Activated CD4-positive, alpha-beta memory T cell treated with anti-CD3 and anti-CD28 coated beads for 36 hours (primary cell): ENCODE data around the gene CYB5B. TPM values are rescaled to one million over a fixed set of nuclear protein-coding genes. Genes with fewer than 3 reads are reported as not detected.

Source experiments
- CTCF ChIA-PET: fragments of 350-600 bp; sonication (Branson Sonifier 250); formaldehyde crosslinking; loops from one replicate; lab custom pipeline; 2021; ENCODE audit warnings: antibody characterized with exemption, inconsistent platforms; lab: Charles Lee
- POLR2A ChIA-PET: fragments of 350-600 bp; sonication (Branson Sonifier 250); formaldehyde crosslinking; loops from one replicate; lab custom pipeline; 2021; ENCODE audit warnings: antibody characterized with exemption; lab: Charles Lee
- DNase-seq: peaks from one replicate; pipeline ENCODE4 v3.0.0-alpha.2; 2020
- H3K27ac Mint-ChIP-seq: one replicate; pipeline ENCODE4 v1.8.0; 2021; ENCODE audit warnings: mixed read lengths
- H3K27me3 Mint-ChIP-seq: one replicate; pipeline ENCODE4 v1.8.0; 2021; ENCODE audit warnings: mixed read lengths
- H3K36me3 Mint-ChIP-seq: one replicate; pipeline ENCODE4 v1.8.0; 2021; ENCODE audit warnings: mixed read lengths
- H3K4me1 Mint-ChIP-seq: one replicate; pipeline ENCODE4 v1.8.0; 2021; ENCODE audit warnings: low read depth, mixed read lengths
- H3K4me3 Mint-ChIP-seq: one replicate; pipeline ENCODE4 v1.8.0; 2021; ENCODE audit warnings: mild to moderate bottlenecking, mixed read lengths
- H3K9me3 Mint-ChIP-seq: one replicate; pipeline ENCODE4 v1.8.0; 2021; ENCODE audit warnings: mixed read lengths
- intact Hi-C: fragments of 100-400 bp; cut with micrococcal nuclease; formaldehyde crosslinking; loops from one replicate; pipeline ENCODE4 v1.15.1; 2023
- total RNA-seq, 2 experiments: library from RNA; stranded (reverse); gene quantifications; one replicate each; pipeline ENCODE4 v1.2.3, GENCODE V29; 2021

The CYB5B gene
- total RNA-seq, 2 experiments from 2014 or later = 147 to 152 TPM

- H3K36me3 Mint-ChIP-seq = no peaks in the 10 kb centered on the region
- ChIA-PET CTCF (interaction anchor here (0.7 to 3.4 kb wide), 62 partner anchors 8 to 360 kb away, joined by 3 to 29 read pairs (median 5); partner anchors contain the start of genes CYB5B, NFAT5, NIP7 and NOB1), POLR2A (interaction anchor here (0.7 to 1.2 kb wide), 3 partner anchors 10 to 357 kb away, joined by 3 to 6 read pairs (median 3); partner anchors contain the start of gene NQO1)
- intact Hi-C loops = loop anchor here (1.0 to 5.0 kb wide), 4 partner anchors 41 to 359 kb away; no protein-coding TSS in a partner anchor
- DNase-seq = peak; percentile 74
- no peaks in the 10 kb centered on the region for H3K9me3 Mint-ChIP-seq
- H3K27ac Mint-ChIP-seq = peak overlapping the region; percentile 58
- H3K4me3 Mint-ChIP-seq = no peak overlapping the region
- peaks cover 2% of the 10 kb centered on the region for H3K27me3 Mint-ChIP-seq
- H3K4me1 Mint-ChIP-seq = peaks cover 11% of the 10 kb centered on the region
Observed at GRCh38 chr16:69396187-69397061, 28.0 kb upstream of the CYB5B start.

GRCh38 chr16:69397821-69398521 lies 26.4 kb upstream of the CYB5B start:
- intact Hi-C loops = loop anchor here (5.0 kb wide), 2 partner anchors 39 to 69 kb away; no protein-coding TSS in a partner anchor
- Mint-ChIP-seq H3K4me1 (peaks cover 14% of the 10 kb centered on the region), H3K36me3 (no peaks in the 10 kb centered on the region), H3K27ac (no peak overlapping the region), H3K27me3 (peaks cover 2% of the 10 kb centered on the region), H3K9me3 (no peaks in the 10 kb centered on the region), H3K4me3 (no peak overlapping the region)
- CTCF ChIA-PET = interaction anchor here (0.8 to 2.4 kb wide), 5 partner anchors 11 to 356 kb away, joined by 3 to 16 read pairs (median 4); partner anchors contain the start of gene NOB1
- POLR2A ChIA-PET = no interaction called here
- no peak for DNase-seq

GRCh38 chr16:69399361-69399760 lies 25.1 kb upstream of the CYB5B start:
- H3K4me1 Mint-ChIP-seq = peaks cover 14% of the 10 kb centered on the region
- H3K4me3 Mint-ChIP-seq = no peak overlapping the region
- H3K9me3 Mint-ChIP-seq = no peaks in the 10 kb centered on the region
- peaks cover 2% of the 10 kb centered on the region for H3K27me3 Mint-ChIP-seq
- intact Hi-C loops = loop anchor here (5.0 kb wide), 2 partner anchors 38 to 68 kb away; no protein-coding TSS in a partner anchor
- no peak for DNase-seq
- H3K36me3 Mint-ChIP-seq = no peaks in the 10 kb centered on the region
- ChIA-PET POLR2A (interaction anchor here (1.6 kb wide), 1 partner anchor 13 kb away, joined by 3 read pairs; the partner anchor contains the start of gene TERF2), CTCF (interaction anchor here (2.2 kb wide), 1 partner anchor 355 kb away, joined by 6 read pairs; the partner anchor contains the start of gene NOB1)
- H3K27ac Mint-ChIP-seq = no peak overlapping the region

GRCh38 chr16:69402439-69402838 lies 22.0 kb upstream of the CYB5B start:
- no peaks in the 10 kb centered on the region for H3K9me3 Mint-ChIP-seq

GRCh38 chr16:69404275-69404805 lies 20.1 kb upstream of the CYB5B start:
- POLR2A ChIA-PET = interaction anchor here (0.6 kb wide), 1 partner anchor 282 kb away, joined by 3 read pairs; no protein-coding TSS in a partner anchor
- CTCF ChIA-PET = interaction anchor here (1.2 kb wide), 1 partner anchor 8 kb away, joined by 7 read pairs; no protein-coding TSS in a partner anchor
- Mint-ChIP-seq H3K27me3 (peaks cover 2% of the 10 kb centered on the region), H3K4me3 (no peak overlapping the region), H3K27ac (no peak overlapping the region), H3K9me3 (no peaks in the 10 kb centered on the region), H3K4me1 (peaks cover 4% of the 10 kb centered on the region), H3K36me3 (no peaks in the 10 kb centered on the region)
- intact Hi-C loops = no loop called here
- DNase-seq = no peak

More at GRCh38 chr16:69402439-69402838, 22.0 kb upstream of the CYB5B start:
- Mint-ChIP-seq H3K4me1 (peaks cover 5% of the 10 kb centered on the region), H3K36me3 (no peaks in the 10 kb centered on the region), H3K27me3 (peaks cover 2% of the 10 kb centered on the region), H3K4me3 (no peak overlapping the region), H3K27ac (no peak overlapping the region)
- POLR2A ChIA-PET = no interaction called here
- intact Hi-C loops = no loop called here
- CTCF ChIA-PET = no interaction called here
- no peak for DNase-seq

- Mint-ChIP-seq H3K36me3 (no peaks in the 10 kb centered on the region), H3K4me1 (peaks cover 4% of the 10 kb centered on the region), H3K4me3 (no peak overlapping the region), H3K27ac (no peak overlapping the region), H3K9me3 (no peaks in the 10 kb centered on the region), H3K27me3 (peaks cover 2% of the 10 kb centered on the region)
- ChIA-PET POLR2A (no interaction called here), CTCF (interaction anchor here (1.1 kb wide), 2 partner anchors 9 to 164 kb away, joined by 3 to 5 read pairs; no protein-coding TSS in a partner anchor)
- DNase-seq = no peak
- intact Hi-C loops = no loop called here
Observed at GRCh38 chr16:69405326-69405725, 19.1 kb upstream of the CYB5B start.

GRCh38 chr16:69405757-69406156 lies 18.7 kb upstream of the CYB5B start:
- POLR2A ChIA-PET = no interaction called here
- intact Hi-C loops = no loop called here

GRCh38 chr16:69406780-69407331 lies 17.6 kb upstream of the CYB5B start:
- H3K27ac Mint-ChIP-seq = peak overlapping the region; percentile 19
- H3K36me3 Mint-ChIP-seq = no peaks in the 10 kb centered on the region
- POLR2A ChIA-PET = no interaction called here
- no peaks in the 10 kb centered on the region for H3K9me3 Mint-ChIP-seq
- H3K27me3 Mint-ChIP-seq = peaks cover 2% of the 10 kb centered on the region
- H3K4me3 Mint-ChIP-seq = no peak overlapping the region
- DNase-seq = no peak
- intact Hi-C loops = no loop called here
- CTCF ChIA-PET = no interaction called here
- peaks cover 6% of the 10 kb centered on the region for H3K4me1 Mint-ChIP-seq

More at GRCh38 chr16:69405757-69406156, 18.7 kb upstream of the CYB5B start:
- peaks cover 6% of the 10 kb centered on the region for H3K4me1 Mint-ChIP-seq
- DNase-seq = no peak
- CTCF ChIA-PET = interaction anchor here (1.1 kb wide), 2 partner anchors 9 to 164 kb away, joined by 3 to 5 read pairs; no protein-coding TSS in a partner anchor
- no peak overlapping the region for H3K4me3 Mint-ChIP-seq
- H3K36me3 Mint-ChIP-seq = no peaks in the 10 kb centered on the region
- H3K27me3 Mint-ChIP-seq = peaks cover 2% of the 10 kb centered on the region
- H3K27ac Mint-ChIP-seq = no peak overlapping the region
- no peaks in the 10 kb centered on the region for H3K9me3 Mint-ChIP-seq

GRCh38 chr16:69407702-69408323 lies 16.6 kb upstream of the CYB5B start:
- peaks cover 2% of the 10 kb centered on the region for H3K27me3 Mint-ChIP-seq
- no peak overlapping the region for H3K4me3 Mint-ChIP-seq
- POLR2A ChIA-PET = no interaction called here
- H3K27ac Mint-ChIP-seq = no peak overlapping the region
- CTCF ChIA-PET = interaction anchor here (0.6 to 3.5 kb wide), 2 partner anchors 12 kb away, joined by 3 to 20 read pairs; no protein-coding TSS in a partner anchor
- no peaks in the 10 kb centered on the region for H3K9me3 Mint-ChIP-seq
- no peak for DNase-seq
- peaks cover 2% of the 10 kb centered on the region for H3K4me1 Mint-ChIP-seq
- intact Hi-C loops = no loop called here
- no peaks in the 10 kb centered on the region for H3K36me3 Mint-ChIP-seq

- Mint-ChIP-seq H3K4me3 (no peak overlapping the region), H3K4me1 (peaks cover 2% of the 10 kb centered on the region), H3K9me3 (no peaks in the 10 kb centered on the region), H3K27ac (no peak overlapping the region), H3K36me3 (no peaks in the 10 kb centered on the region), H3K27me3 (peaks cover 2% of the 10 kb centered on the region)
- ChIA-PET CTCF (interaction anchor here (3.5 kb wide), 1 partner anchor 13 kb away, joined by 20 read pairs; no protein-coding TSS in a partner anchor), POLR2A (no interaction called here)
- intact Hi-C loops = no loop called here
- no peak for DNase-seq
Observed at GRCh38 chr16:69408475-69408874, 15.9 kb upstream of the CYB5B start.
